GM06990 (cell line): Measurements from ENCODE around the gene VPS51.

Source experiments
- DNase-seq: peaks from one replicate; pipeline ENCODE4 v3.0.0-alpha.2; 2011; ENCODE audit not compliant: insufficient read length; ENCODE audit errors: extremely low read depth
- H3K27me3 ChIP-seq: replicated peaks from 2 replicates; pipeline ENCODE4 v1.6.0; 2011; ENCODE audit warnings: low read length; ENCODE audit not compliant: control insufficient read depth, insufficient read depth
- H3K36me3 ChIP-seq: 2 replicates; pipeline ENCODE4 v1.5.1; 2011; ENCODE audit warnings: low read length; ENCODE audit not compliant: control insufficient read depth, insufficient read depth
- H3K4me3 ChIP-seq: replicated peaks from 2 replicates; pipeline ENCODE4 v1.5.1; 2011; ENCODE audit warnings: low read depth, mild to moderate bottlenecking, control low read depth, low read length
- TF ChIP-seq, protein P1 (sequence below): IDR thresholded peaks from 2 replicates; pipeline ENCODE4 v1.5.1; 2011; ENCODE audit warnings: low read length, control low read depth, mild to moderate bottlenecking, inconsistent platforms; ENCODE audit not compliant: insufficient read depth, poor library complexity, severe bottlenecking

VPS51 gene

DNA sequence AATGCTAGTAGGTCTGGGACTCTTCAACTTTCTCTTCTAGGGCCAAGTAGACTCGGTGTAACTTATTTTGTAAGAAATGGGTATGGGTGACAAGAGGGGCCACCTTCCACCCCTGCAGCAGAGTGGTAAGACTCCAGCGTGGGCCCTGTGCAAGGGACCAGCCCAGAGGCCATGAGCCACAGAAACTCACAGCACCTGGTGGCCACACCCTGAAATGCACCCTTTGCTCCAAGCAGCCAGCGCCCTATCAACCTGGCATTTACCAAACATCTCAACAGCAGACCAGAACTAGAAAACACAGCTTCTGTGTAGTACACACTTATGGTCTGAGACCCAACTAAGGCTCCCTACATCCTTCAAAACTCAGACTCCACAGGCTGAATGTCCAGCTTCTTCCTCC, 17.9 kb upstream of the VPS51 start:
- Histone ChIP-seq H3K4me3 (peak overlapping the region; percentile 12), H3K27me3 (no peaks in the 10 kb centered on the region), H3K36me3 (peaks cover 17% of the 10 kb centered on the region)
- no peak for DNase-seq
- TF ChIP-seq, protein P1, sequence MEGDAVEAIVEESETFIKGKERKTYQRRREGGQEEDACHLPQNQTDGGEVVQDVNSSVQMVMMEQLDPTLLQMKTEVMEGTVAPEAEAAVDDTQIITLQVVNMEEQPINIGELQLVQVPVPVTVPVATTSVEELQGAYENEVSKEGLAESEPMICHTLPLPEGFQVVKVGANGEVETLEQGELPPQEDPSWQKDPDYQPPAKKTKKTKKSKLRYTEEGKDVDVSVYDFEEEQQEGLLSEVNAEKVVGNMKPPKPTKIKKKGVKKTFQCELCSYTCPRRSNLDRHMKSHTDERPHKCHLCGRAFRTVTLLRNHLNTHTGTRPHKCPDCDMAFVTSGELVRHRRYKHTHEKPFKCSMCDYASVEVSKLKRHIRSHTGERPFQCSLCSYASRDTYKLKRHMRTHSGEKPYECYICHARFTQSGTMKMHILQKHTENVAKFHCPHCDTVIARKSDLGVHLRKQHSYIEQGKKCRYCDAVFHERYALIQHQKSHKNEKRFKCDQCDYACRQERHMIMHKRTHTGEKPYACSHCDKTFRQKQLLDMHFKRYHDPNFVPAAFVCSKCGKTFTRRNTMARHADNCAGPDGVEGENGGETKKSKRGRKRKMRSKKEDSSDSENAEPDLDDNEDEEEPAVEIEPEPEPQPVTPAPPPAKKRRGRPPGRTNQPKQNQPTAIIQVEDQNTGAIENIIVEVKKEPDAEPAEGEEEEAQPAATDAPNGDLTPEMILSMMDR, result peak; percentile 88

- TF ChIP-seq, protein P1, result no peak
- Histone ChIP-seq H3K4me3 (peak overlapping the region; percentile 20), H3K36me3 (peaks cover 17% of the 10 kb centered on the region), H3K27me3 (no peaks in the 10 kb centered on the region)
- no peak for DNase-seq
These were observed 17.1 kb upstream of the VPS51 start for GRCh38 chr11:65078786-65079342.

GRCh38 chr11:65083134-65083833, 12.7 kb upstream of the VPS51 start:
- no peak for DNase-seq
- H3K27me3 ChIP-seq, result no peaks in the 10 kb centered on the region
- TF ChIP-seq, protein P1, result no peak
- peaks cover 25% of the 10 kb centered on the region for H3K36me3 ChIP-seq
- H3K4me3 ChIP-seq, result peak overlapping the region; percentile 73

DNA sequence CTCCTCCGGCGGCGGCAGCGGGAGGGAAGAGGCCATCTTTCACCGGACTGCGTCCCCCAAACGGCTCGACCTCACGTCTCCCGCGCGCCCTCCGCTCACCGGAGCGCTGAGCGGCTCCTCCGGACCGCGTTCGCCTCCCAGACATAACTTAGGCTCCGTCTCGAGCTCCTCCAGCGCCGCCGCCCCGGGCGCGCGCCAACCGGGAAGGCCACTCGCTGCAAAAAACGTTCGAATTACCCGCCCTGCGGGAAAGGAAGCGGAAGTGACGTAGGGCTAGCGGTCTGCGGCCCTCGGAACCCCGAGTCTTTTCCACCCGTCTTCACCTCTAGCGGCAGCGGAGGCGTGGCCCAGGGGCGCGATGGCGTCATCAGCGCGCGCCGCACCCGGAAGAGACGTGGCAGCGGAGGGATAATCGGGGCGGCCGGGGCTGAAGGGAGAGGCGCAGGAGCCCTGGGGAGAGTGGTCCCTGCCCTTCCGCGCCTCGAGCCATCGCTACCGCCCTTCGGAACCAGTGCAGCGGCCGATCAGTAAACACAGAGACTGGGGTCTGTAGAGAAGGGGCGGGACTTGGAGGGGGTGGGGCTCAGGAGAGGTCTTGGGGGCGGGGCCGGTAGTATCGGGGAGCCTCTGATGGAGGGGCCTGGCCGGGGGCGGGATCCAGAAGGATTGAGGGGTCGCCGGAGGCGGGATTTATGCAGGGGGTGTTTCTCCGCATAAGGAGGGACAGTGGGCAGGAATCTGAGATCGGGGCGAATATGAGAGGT, 12.0 kb upstream of the VPS51 start, which contains the start of the genes CDCA5 and ZFPL1:
CDCA5 (minus strand) TSS at position 207 of the 764 bp plus-strand sequence; CDS start at position 145, 62 bp downstream.
ZFPL1 (plus strand) TSS at position 389 of the 764 bp plus-strand sequence. CDS start 477 bp downstream, outside the sequence.
- TF ChIP-seq, protein P1, result no peak
- peaks cover 24% of the 10 kb centered on the region for H3K36me3 ChIP-seq
- DNase-seq, result peak; percentile 97
- no peaks in the 10 kb centered on the region for H3K27me3 ChIP-seq
- H3K4me3 ChIP-seq, result peak within 1 kb of the TSS; percentile 73

DNA sequence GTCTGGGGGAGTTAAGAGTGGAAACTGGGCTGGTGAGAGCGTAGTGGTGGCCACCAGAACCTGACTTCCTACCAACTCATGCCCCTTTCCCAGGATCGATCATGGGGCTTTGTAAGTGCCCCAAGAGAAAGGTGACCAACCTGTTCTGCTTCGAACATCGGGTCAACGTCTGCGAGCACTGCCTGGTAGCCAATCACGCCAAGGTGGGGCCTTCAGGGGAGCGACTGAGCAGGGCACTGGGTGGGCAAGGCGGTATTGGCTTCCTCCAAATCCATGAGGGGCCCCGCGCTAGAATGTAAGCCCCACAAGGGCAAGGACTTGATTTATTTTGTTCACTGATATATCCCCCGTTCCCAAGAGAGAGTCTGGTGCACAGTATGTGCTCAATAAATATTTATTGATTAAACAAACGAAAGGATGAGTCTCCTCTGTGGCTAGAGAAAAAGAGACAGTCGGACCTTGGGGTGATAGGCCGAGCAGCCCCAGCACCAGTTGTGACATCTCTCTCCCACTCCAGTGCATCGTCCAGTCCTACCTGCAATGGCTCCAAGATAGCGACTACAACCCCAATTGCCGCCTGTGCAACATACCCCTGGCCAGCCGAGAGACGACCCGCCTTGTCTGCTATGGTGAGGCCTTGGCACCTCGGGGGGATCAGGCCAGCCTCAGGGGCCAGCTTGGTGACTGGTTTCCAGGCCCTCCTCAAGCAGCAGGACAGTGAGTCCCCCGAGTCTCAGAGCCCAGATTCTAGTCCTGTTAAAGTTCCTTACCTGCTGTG, 11.2 kb upstream of the VPS51 start:
- Histone ChIP-seq H3K36me3 (peaks cover 29% of the 10 kb centered on the region), H3K4me3 (peak overlapping the region; percentile 73), H3K27me3 (no peaks in the 10 kb centered on the region)
- TF ChIP-seq, protein P1, result no peak
- no peak for DNase-seq
